T-cell (primary cell): ENCODE results near the gene ATP5MC2. TPM values are rescaled to one million over a fixed set of nuclear protein-coding genes. Genes with fewer than 3 reads are reported as not detected.

Source experiments
- ATAC-seq, 4 experiments: fragments of 200-7000 bp in 3 of 4; fragments of 150-1000 bp in 1 of 4; cut with Tn5 transposase; replicated peaks in 1 of 4; 1 replicate in 3 of 4; 2 replicates in 1 of 4; pipeline ENCODE4 v1.10.0; 2021; ENCODE audit warnings: moderate library complexity in 3 of 4, mild to moderate bottlenecking in 2 of 4, moderate number of reproducible peaks in 1 of 4
- CTCF ChIA-PET, 2 donors: fragments of 300-600 bp; sonication (Branson Sonifier 250); formaldehyde crosslinking; loops; one replicate each; lab custom pipeline; 2022; ENCODE audit warnings: antibody characterized with exemption in 2 of 2; lab: Charles Lee
- POLR2A ChIA-PET, 2 donors: fragments of 300-600 bp; sonication (Branson Sonifier 250); formaldehyde crosslinking; loops; one replicate each; lab custom pipeline; 2022; ENCODE audit warnings: antibody characterized with exemption in 2 of 2; lab: Charles Lee
- DNase-seq, 35 experiments: peaks; one replicate each; pipeline versions ENCODE4 v3.0.0 to v3.0.0-alpha.2; 2013 to 2023
- H3K27ac ChIP-seq: one replicate; pipeline ENCODE4 v1.5.1; 2013; ENCODE audit warnings: low read length
- H3K27me3 ChIP-seq, 2 experiments: replicated peaks in 1 of 2; 1 replicate in 1 of 2; 2 replicates in 1 of 2; pipeline versions ENCODE4 v1.6.1 to v1.7.0; 2013; ENCODE audit warnings: low read length in 1 of 2, mixed read lengths in 1 of 2; ENCODE audit not compliant: control insufficient read depth in 2 of 2, insufficient read depth in 2 of 2; ENCODE audit errors: extremely low read depth in 1 of 2
- H3K36me3 ChIP-seq, 2 donors: 1 replicate in 1 of 2; 2 replicates in 1 of 2; pipeline versions ENCODE4 v1.6.1 to v1.7.0; 2013; ENCODE audit warnings: low read length in 1 of 2; ENCODE audit not compliant: control insufficient read depth in 2 of 2, insufficient read depth in 1 of 2; ENCODE audit errors: extremely low read depth in 1 of 2
- H3K4me1 ChIP-seq, 2 experiments: 1 replicate in 1 of 2; 2 replicates in 1 of 2; pipeline versions ENCODE4 v1.6.1 to v1.7.0; 2013; ENCODE audit warnings: low read length in 2 of 2, mixed read lengths in 1 of 2; ENCODE audit not compliant: insufficient read depth in 2 of 2, control insufficient read depth in 1 of 2; ENCODE audit errors: extremely low read depth in 1 of 2
- H3K4me3 ChIP-seq, 2 donors: 1 replicate in 1 of 2; 2 replicates in 1 of 2; pipeline versions ENCODE4 v1.5.1 to v1.7.0; 2013; ENCODE audit warnings: mild to moderate bottlenecking in 2 of 2, low read length in 1 of 2, moderate library complexity in 1 of 2; ENCODE audit not compliant: control insufficient read depth in 1 of 2; ENCODE audit errors: extremely low read depth in 1 of 2
- H3K9me3 ChIP-seq: 2 replicates; pipeline ENCODE4 v1.7.0; 2013
- H3K27ac Mint-ChIP-seq, 2 donors: one replicate each; pipeline ENCODE4 v1.8.0; 2020 to 2021; ENCODE audit warnings: mild to moderate bottlenecking in 2 of 2, mixed read lengths in 2 of 2
- H3K27me3 Mint-ChIP-seq, 2 donors: one replicate each; pipeline ENCODE4 v1.8.0; 2021 to 2022; ENCODE audit warnings: mixed read lengths in 2 of 2
- H3K36me3 Mint-ChIP-seq: one replicate; pipeline ENCODE4 v1.8.0; 2021; ENCODE audit warnings: mixed read lengths
- H3K4me1 Mint-ChIP-seq, 3 donors: one replicate each; pipeline ENCODE4 v1.8.0; 2020 to 2022; ENCODE audit warnings: mixed read lengths in 3 of 3, mild to moderate bottlenecking in 1 of 3
- H3K4me3 Mint-ChIP-seq, 3 donors: one replicate each; pipeline ENCODE4 v1.8.0; 2020 to 2022; ENCODE audit warnings: mild to moderate bottlenecking in 3 of 3, mixed read lengths in 3 of 3, moderate library complexity in 3 of 3
- H3K9me3 Mint-ChIP-seq, 3 donors: one replicate each; pipeline ENCODE4 v1.8.0; 2020 to 2022; ENCODE audit warnings: mixed read lengths in 3 of 3
- WGBS: methylation state at CpG from one replicate; pipeline ENCODE4 v1.1.5; 2013; ENCODE audit warnings: missing lambda C conversion rate; ENCODE audit not compliant: insufficient coverage; 5-methylcytosine and 5-hydroxymethylcytosine counted together
- total RNA-seq, 35 experiments: library from RNA in 6 of 35; stranded (reverse) in 6 of 35; fragments of 120-200 nt in 1 of 35; gene quantifications; one replicate each; pipeline versions ENCODE4 v1.2.1 to v1.2.4 and lab custom pipeline; 2013 to 2026

ATP5MC2 gene
- total RNA-seq, 5 donors from 2014 or later (not counting 1 experiment from before 2014, with no cell fraction given): 223 to 283 (median 251) TPM

DNA sequence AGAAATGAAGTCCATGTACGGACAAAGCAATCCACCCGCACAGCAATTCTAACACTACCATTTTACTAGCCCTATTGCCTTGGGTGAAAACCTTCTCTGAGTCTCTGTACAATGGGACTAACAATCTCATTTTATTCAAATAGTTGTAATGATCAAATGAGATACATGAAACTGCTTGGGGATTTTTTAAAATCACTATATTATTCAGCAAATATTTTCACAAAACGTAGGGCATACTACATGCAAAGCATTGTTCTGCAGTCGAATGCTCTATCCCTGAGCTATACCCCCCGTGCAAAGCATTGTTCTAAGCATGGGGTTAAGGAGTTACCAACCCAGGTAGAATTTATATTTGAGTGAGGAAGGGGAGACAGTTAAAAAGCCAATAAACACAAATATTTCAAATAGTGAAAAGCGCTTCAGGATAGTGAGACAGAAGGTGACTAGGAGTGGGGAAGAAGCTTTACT, 49.1 kb downstream of the ATP5MC2 start:
- Mint-ChIP-seq H3K4me3 (peak overlapping the region; percentile 92 to 98 (median 96)), H3K36me3 (no peaks in the 10 kb centered on the region), H3K9me3 (peaks cover 0 to under 1% (median 0%) of the 10 kb centered on the region in 3 donors), H3K4me1 (peaks cover 37 to 47% (median 46%) of the 10 kb centered on the region in 3 donors), H3K27me3 (no peaks in the 10 kb centered on the region), H3K27ac (peak overlapping the region; percentile 95 to 99)
- Histone ChIP-seq H3K4me1 (peaks cover 15 to 28% of the 10 kb centered on the region in 2 experiments), H3K27me3 (peaks cover 0 to 3% of the 10 kb centered on the region in 2 experiments), H3K36me3 (no peaks in the 10 kb centered on the region), H3K4me3 (peak overlapping the region; percentile 71 to 83), H3K9me3 (no peaks in the 10 kb centered on the region), H3K27ac (peak overlapping the region; percentile 65)
- DNase-seq (no peak), ATAC-seq (no peak)
- CTCF ChIA-PET: interaction anchor here in 1 of 2 donors (1.0 kb wide), 1 partner anchor 49 kb away, joined by 6 read pairs; the partner anchor contains the start of gene ATP5MC2
- WGBS: no CpG with 5 or more reads among the region's 6 CpGs
- POLR2A ChIA-PET: interaction anchor here (0.5 to 1.1 kb wide), 3 partner anchors 9 to 787 kb away, joined by 3 to 4 read pairs (median 3); partner anchors contain the start of gene ATP5MC2 (in 1 of the 2)

DNA sequence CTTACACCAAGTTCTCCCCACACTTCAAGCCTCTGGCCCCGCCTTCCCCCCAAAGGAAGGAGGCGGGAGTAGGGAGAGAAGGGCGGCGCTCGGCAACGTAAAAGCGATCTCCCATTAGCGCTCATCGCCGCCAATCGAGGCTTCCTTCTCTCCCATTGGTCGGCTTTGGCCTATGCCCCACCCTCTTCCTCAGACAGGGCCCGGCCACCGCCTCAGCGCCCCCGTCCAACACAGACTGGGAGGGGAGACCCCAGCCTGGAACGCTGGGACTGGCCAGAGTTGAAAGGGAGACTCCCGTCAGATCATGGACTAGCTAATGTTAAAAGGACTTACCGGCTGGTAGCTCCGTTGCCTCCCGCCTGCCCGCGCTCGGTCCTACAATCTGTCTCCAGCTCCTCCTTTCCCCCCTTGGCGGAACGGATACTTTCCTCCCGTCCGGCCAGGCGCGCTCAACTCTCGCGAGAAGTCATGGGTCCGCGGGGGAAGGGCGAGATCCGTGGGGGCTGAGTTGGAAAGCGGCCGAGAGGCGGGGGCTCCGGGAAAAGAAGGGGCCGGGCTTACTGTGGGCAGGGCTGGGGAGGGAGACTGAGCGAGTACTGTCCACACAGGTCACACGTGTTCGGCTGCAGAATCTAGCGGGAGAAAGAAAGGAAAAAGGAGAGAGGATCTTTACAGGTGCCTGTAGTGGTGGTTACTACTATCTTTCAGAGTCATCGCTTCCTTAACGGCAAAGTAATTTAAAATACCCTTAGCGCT, 49.8 kb downstream of the ATP5MC2 start, which contains the start of gene ATF7:
Gene ATF7 (minus strand): TSS at position 437 of the 756 bp plus-strand sequence. CDS start 25,382 bp downstream, outside the sequence.
- no peaks in the 10 kb centered on the region for H3K9me3 Mint-ChIP-seq
- no peaks in the 10 kb centered on the region for H3K36me3 Mint-ChIP-seq
- H3K4me1 ChIP-seq: peaks cover 15 to 28% of the 10 kb centered on the region in 2 experiments
- peak within 1 kb of the TSS; percentile 95 to 99 for H3K27ac Mint-ChIP-seq
- CTCF ChIA-PET: interaction anchor here (0.5 to 1.0 kb wide), 3 partner anchors 35 to 305 kb away, joined by 4 to 6 read pairs (median 4); partner anchors contain the start of genes AAAS (in 1 of the 2) and ATP5MC2 (in 1 of the 2)
- peak within 1 kb of the TSS; percentile 92 to 98 (median 96) for H3K4me3 Mint-ChIP-seq
- WGBS: 0% methylated on average over 27 of the region's 48 CpGs
- no peaks in the 10 kb centered on the region for H3K36me3 ChIP-seq
- H3K27me3 Mint-ChIP-seq: no peaks in the 10 kb centered on the region
- DNase-seq: peak; percentile 91 to 100 (median 96)
- H3K4me3 ChIP-seq: peak within 1 kb of the TSS; percentile 71 to 83
- peak within 1 kb of the TSS; percentile 65 for H3K27ac ChIP-seq
- POLR2A ChIA-PET: interaction anchor here in 1 of 2 donors (1.1 kb wide), 1 partner anchor 9 kb away, joined by 4 read pairs; no protein-coding TSS in a partner anchor
- H3K27me3 ChIP-seq: peaks cover 0 to 3% of the 10 kb centered on the region in 2 experiments
- peak; percentile 94 to 96 (median 96) for ATAC-seq
- peaks cover 41 to 51% (median 50%) of the 10 kb centered on the region in 3 donors for H3K4me1 Mint-ChIP-seq
- H3K9me3 ChIP-seq: no peaks in the 10 kb centered on the region

DNA sequence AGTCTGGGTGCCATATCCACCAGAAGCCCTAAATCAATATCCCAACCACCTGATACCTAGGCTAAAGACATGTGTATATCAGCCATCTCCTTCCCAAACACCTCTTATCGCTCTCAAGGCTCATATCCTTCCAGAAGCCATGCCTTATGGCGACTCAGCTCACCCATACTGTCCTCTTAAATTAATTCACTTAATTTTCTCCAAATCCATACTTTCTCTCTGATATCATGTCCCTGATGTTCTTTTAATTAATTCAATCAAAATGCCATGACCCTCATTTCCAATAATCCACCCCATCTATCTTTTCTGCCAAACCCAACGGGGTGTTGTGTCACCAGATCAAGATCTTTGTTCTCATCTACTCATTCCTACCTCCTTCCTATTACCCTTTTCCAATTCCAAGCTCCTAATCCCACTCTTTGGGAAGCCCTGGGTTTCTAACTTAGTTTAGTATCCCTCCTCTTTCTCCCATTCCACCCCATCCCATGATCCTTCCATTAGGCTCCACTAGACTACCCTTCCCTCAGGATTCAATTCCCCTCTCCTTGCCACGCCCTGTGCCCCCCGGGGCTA, 50.4 kb downstream of the ATP5MC2 start:
- H3K4me3 ChIP-seq: peak overlapping the region; percentile 71 to 83
- H3K4me3 Mint-ChIP-seq: peak overlapping the region; percentile 92 to 98 (median 96)
- no peaks in the 10 kb centered on the region for H3K27me3 Mint-ChIP-seq
- ATAC-seq (no peak), DNase-seq (peak in 1 of 35 experiments; percentile 11)
- no peaks in the 10 kb centered on the region for H3K9me3 Mint-ChIP-seq
- no peaks in the 10 kb centered on the region for H3K9me3 ChIP-seq
- POLR2A ChIA-PET: interaction anchor here in 1 of 2 donors (1.1 kb wide), 1 partner anchor 8 kb away, joined by 4 read pairs; no protein-coding TSS in a partner anchor
- no peaks in the 10 kb centered on the region for H3K36me3 ChIP-seq
- CTCF ChIA-PET: interaction anchor here (0.5 to 1.0 kb wide), 3 partner anchors 36 to 304 kb away, joined by 4 to 6 read pairs (median 4); partner anchors contain the start of genes AAAS (in 1 of the 2) and ATP5MC2 (in 1 of the 2)
- H3K4me1 ChIP-seq: peaks cover 15 to 28% of the 10 kb centered on the region in 2 experiments
- peaks cover 44 to 55% (median 54%) of the 10 kb centered on the region in 3 donors for H3K4me1 Mint-ChIP-seq
- H3K36me3 Mint-ChIP-seq: no peaks in the 10 kb centered on the region
- peaks cover 0 to 2% of the 10 kb centered on the region in 2 experiments for H3K27me3 ChIP-seq
- peak overlapping the region; percentile 65 for H3K27ac ChIP-seq
- 33% methylated on average over 3 of the region's 5 CpGs for WGBS
- peak overlapping the region; percentile 95 to 99 for H3K27ac Mint-ChIP-seq

DNA sequence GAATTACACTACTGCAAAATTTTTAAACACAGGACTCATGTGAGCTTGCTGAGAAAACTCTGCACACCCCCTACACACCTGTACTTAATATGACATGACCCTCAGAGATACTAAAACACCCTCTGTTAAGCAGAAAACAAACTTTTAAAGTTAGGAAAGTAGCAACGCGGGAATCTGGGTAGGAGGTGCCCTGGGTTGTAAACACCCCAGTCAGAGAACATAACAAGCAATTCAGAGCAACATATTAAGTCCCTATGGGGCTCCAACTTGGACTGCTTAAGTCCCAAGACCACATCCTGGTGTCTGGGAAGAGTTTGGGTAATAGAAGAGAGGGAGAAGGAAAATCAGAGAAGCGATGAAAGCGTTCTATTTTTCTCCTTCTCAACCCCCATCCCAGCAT, 50.9 kb downstream of the ATP5MC2 start:
- WGBS: no CpG with 5 or more reads among the region's 4 CpGs
- Mint-ChIP-seq H3K27ac (peak overlapping the region; percentile 95 to 99), H3K36me3 (no peaks in the 10 kb centered on the region), H3K9me3 (no peaks in the 10 kb centered on the region), H3K4me1 (peaks cover 44 to 55% (median 54%) of the 10 kb centered on the region in 3 donors), H3K4me3 (peak overlapping the region; percentile 92 to 98 (median 96)), H3K27me3 (no peaks in the 10 kb centered on the region)
- Histone ChIP-seq H3K4me1 (peaks cover 15 to 28% of the 10 kb centered on the region in 2 experiments), H3K36me3 (no peaks in the 10 kb centered on the region), H3K4me3 (peak overlapping the region; percentile 71 to 83), H3K9me3 (no peaks in the 10 kb centered on the region), H3K27me3 (no peaks in the 10 kb centered on the region), H3K27ac (no peak overlapping the region)
- peak in 1 of 35 experiments; percentile 8 for DNase-seq
- ChIA-PET CTCF (interaction anchor here in 1 of 2 donors (0.8 to 1.4 kb wide), 2 partner anchors 9 to 80 kb away, joined by 3 read pairs; no protein-coding TSS in a partner anchor), POLR2A (interaction anchor here in 1 of 2 donors (0.8 kb wide), 1 partner anchor 873 kb away, joined by 3 read pairs; the partner anchor contains the start of gene NCKAP1L)
- ATAC-seq: no peak

DNA sequence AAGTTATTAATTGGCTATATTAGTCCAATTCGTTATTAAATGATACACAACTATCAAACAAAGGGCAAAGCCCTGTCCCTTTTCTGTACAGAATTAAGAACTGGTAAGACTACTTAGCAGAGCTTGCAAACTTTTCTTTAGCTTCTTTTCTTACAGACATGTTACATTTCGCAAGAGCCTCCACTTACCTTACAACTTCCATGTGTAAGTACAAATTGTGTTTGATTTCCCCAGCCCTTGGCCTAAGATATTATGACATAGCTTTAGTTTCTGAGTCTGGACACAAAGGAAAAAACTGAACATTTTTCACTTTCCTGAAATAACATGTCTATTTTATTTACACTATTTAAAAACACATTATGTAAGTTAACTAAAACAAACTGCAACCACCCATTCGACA, 51.4 kb downstream of the ATP5MC2 start:
- POLR2A ChIA-PET: interaction anchor here (0.5 to 0.8 kb wide), 3 partner anchors 34 to 873 kb away, joined by 3 to 5 read pairs (median 3); partner anchors contain the start of gene NCKAP1L (in 1 of the 2)
- H3K4me3 Mint-ChIP-seq: peak overlapping the region; percentile 92 to 98 (median 96)
- CTCF ChIA-PET: interaction anchor here (0.6 to 1.4 kb wide), 4 partner anchors 8 to 81 kb away, joined by 3 to 4 read pairs (median 3); partner anchors contain the start of gene ATP5MC2 (in 1 of the 2)
- WGBS: 75% methylated on average over 1 of the region's 3 CpGs
- H3K27me3 ChIP-seq: no peaks in the 10 kb centered on the region
- H3K36me3 ChIP-seq: no peaks in the 10 kb centered on the region
- H3K9me3 ChIP-seq: no peaks in the 10 kb centered on the region
- H3K27me3 Mint-ChIP-seq: no peaks in the 10 kb centered on the region
- ATAC-seq: no peak
- peak overlapping the region; percentile 95 to 99 for H3K27ac Mint-ChIP-seq
- H3K4me3 ChIP-seq: no peak overlapping the region
- no peaks in the 10 kb centered on the region for H3K9me3 Mint-ChIP-seq
- no peaks in the 10 kb centered on the region for H3K36me3 Mint-ChIP-seq
- DNase-seq: no peak
- H3K27ac ChIP-seq: no peak overlapping the region
- H3K4me1 Mint-ChIP-seq: peaks cover 44 to 55% (median 54%) of the 10 kb centered on the region in 3 donors
- peaks cover 19 to 28% of the 10 kb centered on the region in 2 experiments for H3K4me1 ChIP-seq
